ENCODE data around the gene ATG14.
A peak's percentile ranks its signal among the peaks of the same experiment; 100 is the strongest.
"Not testable (repeated sequence)": the region's sequence is repeated elsewhere in the genome, so short reads cannot be mapped to it uniquely, and the experiment has no call there.

ATG14 gene

GRCh38 chr14:55411426-55412389, at the start of gene ATG14:
TSS of gene ATG14 (minus strand) at chr14:55411830. CDS start at chr14:55411822, 8 bp downstream.
- peaks cover 23% of the 10 kb centered on the region for H3K4me1 Mint-ChIP-seq (ENCODE audit: low read depth)
- H3K9me3 Mint-ChIP-seq = no peaks in the 10 kb centered on the region
- H3K36me3 Mint-ChIP-seq (ENCODE audit: low read depth) = peaks cover 5% of the 10 kb centered on the region
- H3K27me3 Mint-ChIP-seq = no peaks in the 10 kb centered on the region
- peak within 1 kb of the TSS; percentile 87 for H3K4me3 Mint-ChIP-seq
- peak within 1 kb of the TSS; percentile 80 for H3K27ac Mint-ChIP-seq

GRCh38 chr14:55458800-55459515, 47.3 kb upstream of the ATG14 start:
- H3K36me3 Mint-ChIP-seq (ENCODE audit: low read depth) = no peaks in the 10 kb centered on the region
- H3K27me3 Mint-ChIP-seq = no peaks in the 10 kb centered on the region
- H3K9me3 Mint-ChIP-seq = no peaks in the 10 kb centered on the region
- H3K4me3 Mint-ChIP-seq = no peak overlapping the region
- peak overlapping the region; percentile 70 for H3K27ac Mint-ChIP-seq
- peaks cover 20% of the 10 kb centered on the region for H3K4me1 Mint-ChIP-seq (ENCODE audit: low read depth)

- Mint-ChIP-seq H3K36me3 (ENCODE audit: low read depth) (no peaks in the 10 kb centered on the region), H3K4me1 (ENCODE audit: low read depth) (peaks cover 12% of the 10 kb centered on the region), H3K27me3 (no peaks in the 10 kb centered on the region), H3K9me3 (no peaks in the 10 kb centered on the region), H3K4me3 (no peak overlapping the region), H3K27ac (no peak overlapping the region)
Measured at GRCh38 chr14:55457496-55457895, 45.9 kb upstream of the ATG14 start.

- H3K4me3 Mint-ChIP-seq; H3K27me3 Mint-ChIP-seq; H3K36me3 Mint-ChIP-seq (ENCODE audit: low read depth); H3K27ac Mint-ChIP-seq; H3K9me3 Mint-ChIP-seq: not testable (repeated sequence)
- H3K4me1 Mint-ChIP-seq (ENCODE audit: low read depth) = peaks cover 12% of the 10 kb centered on the region
Measured at GRCh38 chr14:55456411-55456810, 44.8 kb upstream of the ATG14 start.

GRCh38 chr14:55454264-55455002, 42.8 kb upstream of the ATG14 start:
- Mint-ChIP-seq H3K4me1 (ENCODE audit: low read depth) (peaks cover 12% of the 10 kb centered on the region), H3K36me3 (ENCODE audit: low read depth) (no peaks in the 10 kb centered on the region), H3K4me3 (no peak overlapping the region), H3K27me3 (no peaks in the 10 kb centered on the region), H3K9me3 (no peaks in the 10 kb centered on the region), H3K27ac (no peak overlapping the region)

- no peaks in the 10 kb centered on the region for H3K27me3 Mint-ChIP-seq
- H3K36me3 Mint-ChIP-seq (ENCODE audit: low read depth) = no peaks in the 10 kb centered on the region
- H3K9me3 Mint-ChIP-seq = no peaks in the 10 kb centered on the region
- H3K4me3 Mint-ChIP-seq = no peak overlapping the region
- H3K4me1 Mint-ChIP-seq (ENCODE audit: low read depth) = peaks cover 18% of the 10 kb centered on the region
- no peak overlapping the region for H3K27ac Mint-ChIP-seq
Measured at GRCh38 chr14:55451950-55452349, 40.3 kb upstream of the ATG14 start.

DNA sequence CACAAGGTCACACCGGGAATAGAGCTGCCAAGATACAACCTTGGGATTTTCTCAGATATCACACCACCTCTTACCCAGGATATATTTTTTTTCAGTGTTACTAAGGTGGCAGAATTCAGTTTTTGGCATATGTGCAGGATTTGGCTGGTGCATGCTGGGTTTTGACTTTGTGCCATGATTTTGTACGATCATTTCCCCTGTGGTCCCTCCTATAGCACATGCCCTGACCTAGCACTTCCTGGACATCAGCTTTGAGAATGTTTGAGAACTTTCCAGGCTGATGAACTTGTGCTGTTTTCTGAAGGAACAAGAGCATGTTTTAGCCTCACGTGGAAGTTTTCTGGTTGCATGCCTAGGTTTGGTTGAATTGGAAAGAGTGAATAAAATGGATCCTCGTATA, 39.8 kb upstream of the ATG14 start:
- Mint-ChIP-seq H3K4me3 (no peak overlapping the region), H3K27me3 (no peaks in the 10 kb centered on the region), H3K36me3 (ENCODE audit: low read depth) (no peaks in the 10 kb centered on the region), H3K4me1 (ENCODE audit: low read depth) (peaks cover 23% of the 10 kb centered on the region), H3K9me3 (no peaks in the 10 kb centered on the region), H3K27ac (no peak overlapping the region)

DNA sequence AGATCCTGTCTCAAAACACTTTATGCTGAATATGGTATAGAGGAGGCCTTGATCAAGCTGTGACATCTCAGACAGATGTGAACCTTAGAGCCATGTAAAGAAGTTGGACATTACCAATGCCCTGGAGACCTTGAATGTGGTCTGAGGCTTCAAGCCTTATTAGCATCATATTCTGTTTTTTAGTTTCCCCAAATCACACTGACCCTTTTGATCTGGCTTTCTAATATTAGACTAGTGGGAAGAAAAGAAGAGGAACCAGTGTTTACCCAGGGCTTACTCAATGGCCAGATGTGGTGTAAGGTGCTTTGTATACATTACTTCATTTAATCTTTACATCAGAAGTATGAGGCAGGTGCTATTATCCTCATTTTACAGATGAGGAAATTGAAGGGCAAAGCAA, 39.4 kb upstream of the ATG14 start:
- Mint-ChIP-seq H3K9me3 (no peaks in the 10 kb centered on the region), H3K36me3 (ENCODE audit: low read depth) (no peaks in the 10 kb centered on the region), H3K27me3 (no peaks in the 10 kb centered on the region), H3K4me1 (ENCODE audit: low read depth) (peaks cover 27% of the 10 kb centered on the region), H3K4me3 (no peak overlapping the region), H3K27ac (no peak overlapping the region)

DNA sequence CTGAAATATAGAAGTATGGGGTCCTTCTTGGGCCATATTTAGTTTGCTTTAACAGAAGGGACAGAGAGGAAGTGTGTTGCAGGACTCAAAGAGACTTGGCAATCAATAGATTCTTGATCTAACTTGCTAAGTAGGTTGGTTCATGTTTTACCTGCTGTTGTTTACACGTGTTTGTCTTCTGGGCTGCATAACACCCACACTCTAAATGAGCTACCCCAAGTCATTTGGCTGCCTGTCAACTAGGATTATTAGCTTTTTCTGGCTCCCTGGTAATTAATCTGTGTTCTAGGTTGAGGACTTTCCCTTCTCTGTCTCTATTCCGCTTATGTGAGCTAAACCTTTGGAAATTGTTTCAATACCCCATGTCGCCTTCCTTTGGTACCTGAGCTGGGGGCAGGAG, 38.9 kb upstream of the ATG14 start:
- H3K36me3 Mint-ChIP-seq (ENCODE audit: low read depth) = no peaks in the 10 kb centered on the region
- peaks cover 27% of the 10 kb centered on the region for H3K4me1 Mint-ChIP-seq (ENCODE audit: low read depth)
- no peaks in the 10 kb centered on the region for H3K9me3 Mint-ChIP-seq
- no peaks in the 10 kb centered on the region for H3K27me3 Mint-ChIP-seq
- H3K27ac Mint-ChIP-seq = no peak overlapping the region
- no peak overlapping the region for H3K4me3 Mint-ChIP-seq

DNA sequence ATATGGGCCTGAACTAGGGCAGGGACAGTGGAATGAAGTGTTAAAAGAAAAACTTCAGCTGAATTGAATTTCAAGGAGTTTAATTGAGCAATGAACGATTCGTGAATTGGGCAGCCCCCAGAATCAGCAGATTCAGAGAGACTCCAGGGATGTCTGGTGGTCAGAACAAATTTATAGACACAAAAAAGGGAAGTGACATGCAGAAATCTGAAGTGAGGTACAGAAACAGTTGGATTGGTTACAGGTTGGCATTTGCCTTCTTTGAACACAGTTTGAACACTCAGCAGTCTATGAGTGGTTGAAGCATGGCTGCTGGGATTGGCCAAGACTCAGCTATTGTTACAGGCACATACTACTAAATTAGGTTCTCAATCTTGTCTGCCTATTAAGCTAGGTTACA, 38.5 kb upstream of the ATG14 start:
- no peaks in the 10 kb centered on the region for H3K9me3 Mint-ChIP-seq
- no peak overlapping the region for H3K4me3 Mint-ChIP-seq
- H3K27ac Mint-ChIP-seq = no peak overlapping the region
- no peaks in the 10 kb centered on the region for H3K27me3 Mint-ChIP-seq
- no peaks in the 10 kb centered on the region for H3K36me3 Mint-ChIP-seq (ENCODE audit: low read depth)
- H3K4me1 Mint-ChIP-seq (ENCODE audit: low read depth) = peaks cover 27% of the 10 kb centered on the region

GRCh38 chr14:55449116-55449515, 37.5 kb upstream of the ATG14 start:
- Mint-ChIP-seq H3K4me1 (ENCODE audit: low read depth) (peaks cover 27% of the 10 kb centered on the region), H3K27ac (no peak overlapping the region), H3K36me3 (ENCODE audit: low read depth) (no peaks in the 10 kb centered on the region), H3K27me3 (no peaks in the 10 kb centered on the region), H3K4me3 (no peak overlapping the region), H3K9me3 (no peaks in the 10 kb centered on the region)

DNA sequence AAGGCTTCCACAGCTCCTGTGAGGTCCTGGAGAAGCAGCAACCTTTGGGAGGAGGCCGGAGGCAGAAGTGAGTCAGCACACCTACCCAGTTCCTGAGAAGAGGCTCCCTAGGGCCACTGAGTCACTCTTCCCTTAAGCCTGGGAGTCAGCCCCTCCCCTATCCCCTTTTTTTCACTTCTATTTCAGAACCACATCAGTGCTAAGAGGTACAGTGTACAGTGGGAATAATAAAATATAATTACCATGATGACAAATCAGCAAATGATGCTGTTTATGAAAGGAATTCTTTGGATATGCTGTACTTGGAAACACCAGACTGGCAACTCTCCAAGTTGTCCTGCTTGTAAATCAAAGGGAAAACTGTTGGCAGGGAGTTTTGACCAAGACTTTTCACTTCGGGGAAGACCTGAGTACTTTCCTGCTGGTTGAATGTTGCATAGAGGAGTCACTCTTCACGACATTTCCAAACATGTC, 36.5 kb upstream of the ATG14 start:
- no peaks in the 10 kb centered on the region for H3K9me3 Mint-ChIP-seq
- H3K27me3 Mint-ChIP-seq = no peaks in the 10 kb centered on the region
- no peak overlapping the region for H3K27ac Mint-ChIP-seq
- peaks cover 27% of the 10 kb centered on the region for H3K4me1 Mint-ChIP-seq (ENCODE audit: low read depth)
- H3K36me3 Mint-ChIP-seq (ENCODE audit: low read depth) = no peaks in the 10 kb centered on the region
- H3K4me3 Mint-ChIP-seq = no peak overlapping the region

DNA sequence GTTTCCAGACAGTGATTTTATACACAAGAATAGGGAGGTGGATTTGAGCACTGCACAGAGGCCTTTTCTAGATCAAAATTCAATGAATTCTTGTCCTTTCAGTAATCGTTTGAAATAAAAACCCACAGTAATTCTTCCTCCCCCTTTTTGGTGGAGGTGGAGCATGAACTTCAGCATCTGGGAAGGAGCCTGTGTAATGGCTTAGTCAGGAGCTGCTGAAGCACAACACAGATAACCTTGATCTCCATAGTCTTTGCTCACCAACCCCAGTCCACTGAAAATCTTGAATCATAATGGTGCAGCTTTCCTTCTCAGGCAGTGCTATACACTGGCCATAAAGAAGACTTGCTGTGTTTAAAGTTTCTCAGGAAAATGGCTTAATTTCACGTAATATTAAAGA, 35.2 kb upstream of the ATG14 start:
- no peak overlapping the region for H3K27ac Mint-ChIP-seq
- H3K27me3 Mint-ChIP-seq = no peaks in the 10 kb centered on the region
- no peaks in the 10 kb centered on the region for H3K9me3 Mint-ChIP-seq
- no peak overlapping the region for H3K4me3 Mint-ChIP-seq
- no peaks in the 10 kb centered on the region for H3K36me3 Mint-ChIP-seq (ENCODE audit: low read depth)
- peaks cover 27% of the 10 kb centered on the region for H3K4me1 Mint-ChIP-seq (ENCODE audit: low read depth)

- no peak overlapping the region for H3K4me3 Mint-ChIP-seq
- H3K9me3 Mint-ChIP-seq = no peaks in the 10 kb centered on the region
- H3K36me3 Mint-ChIP-seq (ENCODE audit: low read depth) = no peaks in the 10 kb centered on the region
- no peaks in the 10 kb centered on the region for H3K27me3 Mint-ChIP-seq
- H3K27ac Mint-ChIP-seq = no peak overlapping the region
- peaks cover 27% of the 10 kb centered on the region for H3K4me1 Mint-ChIP-seq (ENCODE audit: low read depth)
Measured at GRCh38 chr14:55446127-55446736, 34.6 kb upstream of the ATG14 start.
